Choroid plexus epithelial cell (primary cell): ENCODE data around the gene KRTAP13-1.

Experiments
- DNase-seq: peaks from one replicate; pipeline ENCODE4 v3.0.0-alpha.2; 2010; ENCODE audit warnings: low read depth
- H3K4me3 ChIP-seq: 2 replicates; pipeline ENCODE4 v1.5.1; 2011; ENCODE audit warnings: low read depth, mild to moderate bottlenecking, control low read depth, low read length, moderate library complexity
- CTCF ChIP-seq: conservative IDR thresholded peaks from 2 replicates; pipeline ENCODE4 v1.5.1; 2011; ENCODE audit warnings: low read depth, mild to moderate bottlenecking, control low read depth, inconsistent platforms, low read length, moderate library complexity

KRTAP13-1 gene

GRCh38 chr21:30444204-30444603, 48.4 kb downstream of the KRTAP13-1 start:
- no peak for DNase-seq
- TF ChIP-seq CTCF: no peak
- H3K4me3 ChIP-seq: no peak overlapping the region
